Measurements from ENCODE around the gene IQSEC2.

The IQSEC2 gene

DNA sequence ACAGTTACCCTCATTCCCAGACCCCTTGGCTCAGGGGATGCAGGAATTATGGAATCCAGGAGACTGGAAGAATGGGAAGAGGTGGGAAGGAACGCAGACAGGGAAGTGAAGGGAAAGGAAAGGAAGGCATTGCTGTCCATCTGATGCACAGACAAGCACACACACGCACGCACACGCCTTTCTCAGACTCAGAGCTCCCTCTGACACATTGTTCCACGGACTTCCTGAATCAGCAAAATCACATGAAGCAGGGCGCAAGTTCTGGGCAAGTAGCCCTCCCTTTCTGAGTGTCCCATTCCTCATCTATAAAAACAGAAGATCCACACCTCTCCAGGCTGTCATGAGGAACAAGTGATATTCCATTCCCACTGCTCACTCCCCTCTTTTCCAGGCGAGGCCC lies 13.2 kb downstream of the IQSEC2 start:
- no peak for DNase-seq (ENCODE audit: low read depth in 2 of 2)

DNA sequence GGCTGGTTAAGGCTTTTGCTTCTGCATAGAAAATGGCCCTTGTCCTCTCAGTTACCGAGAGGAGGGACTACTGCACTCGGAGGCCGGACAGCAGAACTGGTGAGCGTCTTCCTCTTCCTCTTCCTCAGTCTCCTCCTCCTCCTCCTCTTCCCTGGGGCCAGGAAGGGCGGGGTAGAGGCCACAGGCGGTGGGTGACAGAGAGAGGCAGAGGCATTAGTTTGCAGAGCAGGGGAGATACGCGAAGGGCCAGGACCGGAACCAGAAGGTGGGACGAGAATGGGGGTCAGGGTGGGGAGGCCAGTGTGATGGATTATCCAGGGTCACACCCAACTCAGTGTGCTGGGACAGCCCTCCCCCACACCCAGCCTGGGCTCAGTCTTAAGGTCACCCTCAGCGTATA lies 14.5 kb downstream of the IQSEC2 start:
- no peak for DNase-seq (ENCODE audit: low read depth in 2 of 2)

DNA sequence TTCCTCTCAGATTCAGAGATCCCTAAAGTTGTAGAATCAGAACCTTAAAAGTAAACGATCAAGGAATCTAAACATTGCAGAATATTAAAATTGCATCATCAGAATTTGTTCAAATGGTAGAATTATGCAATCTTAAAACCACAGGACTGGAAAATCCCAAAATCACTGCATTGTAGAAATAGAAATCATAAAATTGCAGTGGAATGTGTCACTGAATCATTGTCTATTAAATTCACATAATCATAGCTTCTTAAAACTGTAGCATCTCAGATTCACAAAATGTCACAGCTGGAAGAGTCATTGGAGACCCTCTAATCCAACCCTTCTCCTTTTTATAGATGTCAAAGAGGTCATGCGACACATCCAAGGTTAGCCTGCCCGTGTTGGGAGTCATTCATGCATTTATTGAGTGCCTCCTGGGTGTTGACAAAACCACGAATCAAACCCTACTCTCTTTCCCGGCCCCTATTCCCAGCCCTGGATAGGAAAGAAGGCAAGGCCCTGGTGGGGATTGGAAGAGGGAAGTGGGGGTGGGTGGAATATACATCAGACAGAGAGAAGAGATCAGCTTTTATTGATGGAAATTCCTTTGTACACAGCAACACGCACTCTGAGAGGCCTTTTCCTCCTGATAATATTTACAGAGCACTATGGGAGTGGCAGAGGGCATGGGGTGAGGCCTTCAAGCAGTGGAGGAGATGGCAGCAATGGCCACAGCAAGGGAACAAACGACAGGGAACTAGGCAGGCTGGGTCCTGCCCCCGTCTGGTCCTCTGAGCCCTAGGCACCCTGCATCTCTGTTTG lies 15.4 kb downstream of the IQSEC2 start:
- DNase-seq (ENCODE audit: low read depth in 2 of 2): no peak

DNA sequence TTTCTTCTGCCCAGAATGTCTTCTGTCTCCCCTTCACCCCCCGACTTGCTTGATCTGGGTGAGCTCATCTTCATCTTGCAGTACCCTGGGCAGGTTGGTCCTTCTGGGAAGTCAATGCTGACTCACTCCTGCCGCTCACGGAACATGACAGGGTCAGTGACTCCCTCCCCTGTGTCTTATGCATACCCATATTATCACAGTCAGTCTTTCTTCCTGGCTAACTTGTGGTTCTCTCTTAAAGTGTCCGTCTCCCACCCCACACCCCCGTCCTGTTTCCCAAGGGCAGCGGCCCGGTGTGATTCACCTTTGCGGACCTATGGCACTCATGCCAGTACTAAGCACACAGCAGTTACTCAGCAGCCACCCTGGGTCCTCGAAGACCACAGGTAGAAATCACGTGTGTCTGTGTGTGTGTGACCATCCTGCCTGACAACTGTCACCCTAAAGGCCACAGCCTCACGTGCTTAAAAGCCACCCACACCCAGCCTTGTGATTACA lies 17.7 kb downstream of the IQSEC2 start:
- DNase-seq (ENCODE audit: low read depth in 2 of 2): peak; percentile 42 to 54

DNA sequence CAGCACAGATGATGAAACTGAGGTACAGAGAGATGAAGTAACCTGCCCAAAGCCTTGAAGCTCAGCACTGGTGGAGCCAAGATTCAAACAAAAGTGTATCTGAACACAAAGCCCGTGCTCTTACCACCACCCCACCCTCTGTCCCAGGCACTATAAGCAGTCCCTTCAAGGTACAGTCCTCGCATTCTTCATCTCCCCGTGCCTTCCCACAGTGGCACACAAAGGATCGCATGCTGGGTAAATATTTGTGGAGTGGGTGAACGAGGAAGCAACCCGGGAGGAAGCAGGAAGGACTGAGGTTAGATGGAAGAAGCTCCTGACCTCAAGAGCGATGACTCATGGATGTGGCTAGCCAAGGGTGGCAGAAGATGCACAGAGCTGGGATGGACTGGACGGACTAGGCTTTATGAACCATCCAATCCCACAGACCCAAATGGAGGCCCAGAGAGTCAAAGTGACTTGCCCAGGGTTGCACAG lies 18.4 kb downstream of the IQSEC2 start:
- no peak for DNase-seq (ENCODE audit: low read depth in 2 of 2)

DNA sequence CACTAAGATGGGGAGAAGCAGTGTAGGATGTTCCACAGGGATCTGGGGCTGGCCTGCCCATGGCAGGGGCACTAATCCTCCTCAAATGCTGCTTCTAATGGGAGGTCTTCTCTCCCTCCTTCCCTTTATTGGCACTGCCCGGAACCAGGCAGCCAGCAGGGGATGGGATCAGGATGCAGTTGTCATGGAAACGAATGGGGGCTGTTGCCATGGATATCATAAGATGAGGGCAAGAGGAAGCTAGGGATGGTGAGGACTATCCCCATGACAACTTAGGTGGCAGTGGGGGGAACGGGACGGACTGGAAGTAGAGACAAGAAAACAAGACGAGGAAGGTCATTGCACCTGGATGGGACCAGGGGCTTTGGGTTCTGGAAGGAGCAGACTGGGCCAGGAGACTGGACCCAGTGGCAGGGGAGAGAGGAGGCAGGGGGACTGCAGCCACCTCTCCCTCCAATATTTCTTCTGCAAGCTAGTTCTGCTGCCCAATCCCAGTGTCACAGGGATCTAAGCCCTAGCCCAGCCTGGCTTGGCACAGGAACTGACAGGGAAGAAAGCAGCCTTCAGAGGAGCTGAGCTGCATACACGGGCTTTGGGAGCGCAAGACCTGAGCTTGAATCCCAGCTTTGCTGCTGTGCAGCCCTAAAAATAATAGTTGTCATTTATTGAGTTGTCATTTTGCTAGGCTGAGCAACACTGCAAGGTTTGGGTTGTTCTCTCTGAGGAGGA lies 19.0 kb downstream of the IQSEC2 start:
- DNase-seq (ENCODE audit: low read depth in 2 of 2): no peak

DNA sequence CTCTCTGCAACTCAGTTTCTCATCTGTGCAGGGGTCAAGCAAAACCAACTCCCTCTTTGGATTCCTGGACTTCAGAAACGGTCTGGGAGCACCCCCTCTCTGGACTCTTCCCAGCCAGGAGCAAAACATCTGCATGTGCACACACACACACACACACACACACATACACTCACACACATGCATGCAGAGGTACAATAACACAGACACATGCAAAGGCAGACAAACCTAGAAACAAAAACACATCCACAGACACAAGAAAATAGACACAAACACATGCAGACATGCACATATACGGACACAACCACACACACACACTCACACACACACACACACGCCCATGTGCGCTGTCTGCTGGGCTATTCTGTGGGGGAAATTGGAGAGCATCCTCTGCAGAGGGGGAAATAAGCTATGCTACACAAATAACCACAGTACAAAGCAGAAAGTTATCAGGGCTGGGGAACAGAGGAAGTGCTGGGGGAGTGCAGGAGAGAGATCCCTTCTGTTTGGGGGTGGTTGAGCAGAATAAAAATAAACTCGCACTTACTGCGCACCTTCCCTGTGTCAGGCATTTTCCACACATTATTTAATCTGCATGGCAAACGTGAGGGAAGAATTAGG lies 19.9 kb downstream of the IQSEC2 start:
- no peak for DNase-seq (ENCODE audit: low read depth in 2 of 2)

DNA sequence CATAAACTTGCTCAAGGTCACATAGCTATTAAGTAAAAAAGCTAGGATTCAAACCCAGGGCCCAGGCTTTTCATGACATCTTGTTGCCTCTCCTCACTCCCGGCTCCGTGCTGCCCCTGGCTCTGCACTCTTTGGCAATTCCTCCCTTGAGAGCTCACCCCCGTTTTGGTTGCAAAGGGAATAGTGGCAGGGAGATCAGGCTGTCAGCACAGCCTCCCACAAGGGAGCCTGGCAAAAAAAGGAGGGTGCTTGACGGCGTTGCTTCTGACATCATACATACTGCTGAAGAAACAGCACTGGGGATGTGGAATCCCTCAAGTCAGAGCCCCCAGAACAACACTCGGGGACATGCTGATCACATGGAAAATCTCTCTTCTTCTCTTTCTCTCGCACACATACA lies 20.5 kb downstream of the IQSEC2 start:
- no peak for DNase-seq (ENCODE audit: low read depth in 2 of 2)

DNA sequence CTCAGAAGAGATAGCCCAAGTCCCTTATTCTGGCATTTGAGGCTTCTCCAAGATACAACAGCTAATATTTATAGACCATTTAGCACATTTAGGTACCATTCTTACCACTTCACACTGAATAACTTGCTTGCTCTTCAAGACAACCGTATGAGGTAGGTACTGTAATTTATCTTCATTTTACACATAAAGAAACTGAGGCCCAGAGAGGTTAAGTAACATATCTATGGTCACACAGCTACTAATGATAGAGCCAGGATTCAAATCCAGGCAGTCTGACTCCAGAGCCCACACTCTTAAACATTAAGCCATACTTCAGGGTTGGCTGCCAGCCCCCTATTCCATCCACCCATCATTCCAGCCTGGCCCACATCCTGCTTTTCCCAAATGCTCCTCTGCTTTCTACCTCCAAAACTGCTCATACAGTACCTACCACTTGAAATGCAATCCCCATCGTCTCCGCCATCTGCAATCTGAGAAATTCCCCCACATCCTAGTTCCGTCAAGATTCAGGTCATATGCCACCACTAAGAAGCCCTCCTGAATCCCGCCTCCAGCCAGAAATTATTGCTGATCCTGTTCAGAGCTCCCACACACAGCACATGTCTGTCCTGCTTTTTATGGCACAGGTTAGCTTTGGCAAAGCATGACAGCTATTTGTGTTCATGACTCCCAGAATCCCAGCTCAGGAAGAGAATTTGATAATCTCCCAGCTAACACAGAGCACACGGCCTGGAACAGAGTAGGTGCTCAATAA lies 23.5 kb downstream of the IQSEC2 start:
- DNase-seq (ENCODE audit: low read depth in 2 of 2): no peak

DNA sequence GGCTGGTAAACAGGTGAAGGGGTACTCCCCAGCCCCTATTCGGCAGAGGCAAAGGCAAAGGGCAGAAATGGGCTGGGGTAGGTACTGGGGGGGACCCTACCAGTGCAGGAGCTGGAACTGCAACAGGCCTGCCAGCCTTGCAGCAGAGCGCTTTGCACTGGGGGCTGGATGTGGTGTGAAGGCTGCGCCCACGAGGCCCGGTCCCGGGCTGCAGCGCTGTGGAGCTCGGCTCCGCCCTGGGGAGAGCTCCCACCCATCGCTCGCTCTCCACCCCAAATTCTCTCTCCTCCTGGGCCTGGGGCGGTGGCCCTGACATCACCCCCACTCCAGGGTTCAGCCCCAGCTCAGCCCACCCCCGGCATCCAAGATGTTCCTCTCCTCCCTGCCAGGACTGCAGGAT lies 24.2 kb downstream of the IQSEC2 start:
- DNase-seq (ENCODE audit: low read depth in 2 of 2): no peak

DNA sequence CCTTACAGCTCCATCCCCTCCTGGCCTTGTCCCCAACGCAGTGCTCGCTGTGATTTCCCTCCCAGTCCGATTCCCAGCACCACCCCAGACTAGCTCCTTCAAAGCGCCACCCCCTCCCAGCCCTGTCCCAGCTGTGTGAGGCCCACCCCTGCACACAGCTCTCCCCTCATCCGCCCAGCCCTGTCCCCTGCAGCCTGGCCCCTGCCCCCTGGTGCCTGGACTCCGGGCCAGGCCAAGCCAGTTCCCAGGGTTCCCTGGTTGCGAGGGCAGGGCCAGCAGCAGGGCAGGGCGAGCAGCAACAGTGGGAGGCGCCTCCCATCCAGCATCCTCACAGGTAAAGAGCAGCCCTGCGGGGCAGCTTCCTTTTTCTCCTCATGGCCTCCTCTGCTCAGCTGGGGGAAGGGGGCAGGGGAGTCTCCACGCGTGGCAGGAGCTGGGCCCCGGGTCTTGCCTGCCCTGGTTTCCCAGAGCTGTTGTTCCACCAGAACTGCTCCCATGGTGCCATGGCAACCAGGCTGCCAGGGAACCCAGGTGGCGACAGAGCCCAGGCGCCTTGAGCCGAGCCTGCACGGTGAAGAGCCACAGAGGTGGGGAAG lies 24.8 kb downstream of the IQSEC2 start:
- no peak for DNase-seq (ENCODE audit: low read depth in 2 of 2)

DNA sequence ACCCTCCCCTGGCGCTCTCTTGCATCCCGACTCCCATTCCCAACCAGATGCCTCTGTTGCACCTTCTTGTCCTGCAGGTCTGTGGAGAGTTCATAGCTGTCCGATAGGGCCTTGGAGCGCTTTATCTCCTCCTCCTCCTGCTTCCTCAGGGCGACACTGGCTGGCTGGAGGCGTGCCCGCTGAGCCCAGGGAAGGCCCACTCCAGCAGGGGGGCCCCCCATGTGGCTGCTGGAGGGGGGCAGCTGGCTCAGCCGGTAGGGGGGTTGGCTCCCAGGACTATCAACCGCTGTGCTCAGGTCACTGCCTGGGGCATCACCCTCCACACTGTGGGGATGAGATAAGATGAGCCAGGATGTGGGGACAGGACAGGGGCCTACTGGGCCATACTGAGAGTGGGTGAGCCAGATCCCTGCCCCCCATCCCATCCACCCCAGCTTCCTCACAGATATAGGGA lies 25.6 kb downstream of the IQSEC2 start:
- no peak for DNase-seq (ENCODE audit: low read depth in 2 of 2)

DNA sequence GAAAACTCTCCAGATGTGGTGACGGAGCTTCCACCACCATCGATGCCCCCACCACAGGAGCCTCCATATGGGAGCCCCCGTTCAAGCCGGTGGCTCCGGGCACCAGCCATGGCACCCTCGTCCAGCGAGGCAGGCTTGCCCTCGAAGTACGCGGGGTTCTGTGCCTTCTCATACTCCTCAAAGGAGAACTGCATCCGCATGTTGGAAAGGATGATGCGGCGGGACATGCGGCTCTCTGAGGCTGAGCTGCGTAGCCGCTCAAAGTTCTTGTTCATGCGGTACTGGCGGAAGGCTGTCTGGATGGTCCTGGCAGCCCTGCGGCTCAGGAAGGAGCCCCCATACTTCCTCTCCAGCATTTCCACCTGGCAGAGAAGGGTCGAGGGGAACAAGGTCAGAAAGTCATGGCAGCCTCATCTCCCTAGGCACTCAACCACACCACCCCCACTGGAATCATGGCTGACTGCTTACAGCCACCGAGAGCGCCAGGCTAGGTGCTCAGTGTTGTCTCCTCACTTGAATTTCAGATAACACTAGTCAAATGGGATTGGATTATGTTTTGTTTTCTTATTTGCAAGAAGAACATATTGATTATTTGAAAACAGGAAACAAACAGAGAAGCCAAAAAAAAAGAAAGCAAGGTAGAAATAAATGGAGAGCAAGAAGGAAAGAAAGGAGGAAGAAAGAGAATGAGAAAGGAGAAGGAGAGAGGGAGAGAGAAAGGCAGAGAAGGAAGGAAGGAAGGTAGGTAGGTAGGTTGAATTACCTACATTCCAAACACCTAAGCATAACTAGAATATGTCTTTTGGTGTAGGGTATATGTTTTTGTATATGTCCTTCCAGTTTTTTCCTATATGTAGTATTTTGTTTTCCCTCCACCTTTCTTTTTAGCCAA lies 26.6 kb downstream of the IQSEC2 start:
- DNase-seq (ENCODE audit: low read depth in 2 of 2): no peak

DNA sequence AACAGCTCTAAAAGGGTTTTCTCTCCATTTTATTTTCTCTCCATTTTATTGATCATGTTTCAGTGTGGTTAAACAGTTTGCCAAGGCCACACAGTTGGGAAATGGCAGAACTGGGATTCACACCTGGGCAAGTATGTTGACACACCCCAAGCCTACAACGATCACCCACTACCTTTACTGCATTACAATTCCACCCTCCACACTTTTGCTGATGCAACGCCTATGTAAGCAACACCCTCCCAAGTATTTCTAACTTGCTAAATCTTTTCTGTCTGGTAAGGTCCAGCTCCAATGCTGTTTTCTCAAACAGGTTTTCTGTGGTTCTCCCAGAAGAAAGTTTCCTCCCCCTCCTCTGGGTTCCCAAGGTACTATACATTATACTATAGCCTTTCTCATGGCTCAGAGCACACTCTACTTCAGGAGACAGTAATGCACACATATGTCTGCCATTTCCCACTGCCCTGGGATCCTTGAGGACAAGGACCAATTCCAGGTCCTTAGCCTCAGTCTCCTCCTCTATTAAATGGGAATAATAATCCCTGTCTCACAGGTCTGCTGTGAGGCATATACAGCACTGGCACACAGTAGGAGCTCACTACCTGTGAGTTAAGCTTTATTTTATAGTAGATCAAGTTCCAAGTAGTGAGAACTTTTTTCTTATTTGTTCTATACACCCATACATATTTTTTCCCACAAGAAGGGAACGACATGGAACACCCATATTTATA lies 27.9 kb downstream of the IQSEC2 start:
- DNase-seq (ENCODE audit: low read depth in 2 of 2): no peak

DNA sequence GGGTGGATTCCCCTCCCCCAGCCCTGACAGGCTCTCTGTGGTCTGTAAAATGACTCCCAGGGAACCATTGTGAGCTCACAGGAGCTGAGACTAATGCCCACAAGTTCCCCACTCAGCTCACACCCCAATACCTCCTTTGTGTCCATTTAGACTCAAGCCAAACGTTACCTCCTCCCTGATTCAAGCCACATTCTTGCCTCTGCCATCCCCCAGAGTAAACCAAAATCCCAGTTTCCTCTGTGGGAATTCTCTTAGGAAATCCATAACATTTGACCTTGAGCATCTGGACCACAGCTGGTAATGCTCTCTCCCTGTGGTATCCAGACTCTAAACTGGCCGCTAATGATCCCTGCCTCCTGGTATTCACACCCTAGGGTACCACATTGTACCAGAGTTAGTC lies 30.1 kb downstream of the IQSEC2 start:
- DNase-seq (ENCODE audit: low read depth in 2 of 2): no peak

DNA sequence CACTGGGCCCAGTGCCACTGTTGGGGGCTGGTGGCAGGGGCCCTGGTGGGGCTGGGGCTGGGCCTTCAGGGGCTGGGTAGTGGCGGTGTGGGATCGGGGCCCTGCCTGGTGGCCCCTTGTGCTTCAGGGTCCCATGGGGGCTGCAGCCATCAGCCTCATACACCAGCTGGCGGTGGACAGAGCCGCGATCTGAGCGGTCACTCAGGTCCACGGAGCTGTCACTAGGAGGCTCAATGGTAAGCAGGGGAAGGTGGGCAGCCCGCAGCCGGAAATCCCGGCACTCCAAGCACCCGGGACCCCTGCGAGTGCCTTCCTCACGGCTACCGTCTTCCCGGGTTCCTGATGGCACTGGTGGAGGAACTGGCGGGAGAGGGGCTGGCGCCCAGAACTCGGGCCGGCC lies 30.8 kb downstream of the IQSEC2 start:
- no peak for DNase-seq (ENCODE audit: low read depth in 2 of 2)

DNA sequence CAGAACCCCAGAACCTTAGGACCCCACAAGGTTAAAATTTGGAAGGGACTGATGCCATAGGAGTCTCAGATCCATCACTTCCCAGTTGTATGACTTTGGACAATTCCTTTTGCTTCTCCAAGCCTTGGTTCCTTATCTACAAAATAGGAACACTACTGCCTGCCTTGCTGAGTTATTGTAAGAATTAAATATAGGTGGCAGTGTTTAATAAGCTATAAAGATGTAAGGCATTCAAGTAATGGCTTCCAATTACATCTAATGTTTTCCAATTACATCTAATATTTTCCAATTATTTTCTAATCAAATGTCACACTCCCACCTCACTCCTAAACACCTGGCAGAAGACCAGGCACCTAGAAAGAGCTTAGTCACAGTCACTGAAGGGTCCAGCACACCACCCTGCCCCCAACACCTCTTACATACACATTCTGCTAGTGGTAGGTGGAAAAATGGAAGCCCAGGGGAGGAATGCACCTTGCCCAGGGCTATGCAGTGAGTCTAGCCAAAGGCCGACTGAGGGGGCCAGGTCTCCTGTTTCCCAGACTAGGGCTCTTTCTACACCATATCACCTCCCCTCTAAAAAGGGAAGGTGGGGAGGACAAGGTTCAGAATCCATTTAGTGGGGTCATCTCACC lies 31.9 kb downstream of the IQSEC2 start:
- DNase-seq (ENCODE audit: low read depth in 2 of 2): no peak

DNA sequence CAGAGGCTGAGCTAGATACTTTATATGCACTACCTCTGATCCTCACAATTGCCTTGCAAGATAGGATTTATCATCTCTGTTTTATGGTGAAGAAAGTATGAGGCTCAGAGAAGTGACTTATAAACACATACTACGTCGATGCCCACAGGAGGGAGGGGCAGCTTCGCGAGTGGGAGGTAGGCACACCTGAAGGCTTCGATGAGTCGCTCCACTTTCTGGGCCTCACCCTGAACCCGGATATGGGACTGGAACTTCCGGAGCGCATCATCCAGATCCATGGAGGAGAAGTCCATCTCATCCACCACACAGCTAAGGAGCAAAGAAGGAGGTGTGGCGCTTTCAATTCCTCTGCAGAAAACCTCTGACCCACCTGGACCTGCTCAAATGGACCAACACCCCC lies 33.5 kb downstream of the IQSEC2 start:
- DNase-seq (ENCODE audit: low read depth in 2 of 2): no peak

DNA sequence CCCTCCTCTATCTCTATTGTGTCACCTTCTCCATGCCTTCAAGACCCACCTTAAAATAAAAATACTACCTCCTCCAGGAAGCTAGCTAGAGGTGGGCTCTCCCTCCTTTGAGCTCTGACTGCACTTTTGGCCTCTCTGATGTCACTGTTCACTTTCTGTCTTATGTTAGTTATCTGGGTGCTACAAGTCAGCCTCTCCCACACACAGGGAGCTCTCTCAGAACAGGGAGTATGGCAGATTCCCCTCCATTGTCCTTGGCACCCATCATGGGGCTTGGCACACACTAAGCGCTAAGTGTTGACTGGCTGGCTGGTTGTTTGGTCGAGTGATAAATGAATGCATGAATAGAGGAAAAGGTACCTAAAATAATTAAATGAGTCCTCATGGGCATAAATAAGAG lies 35.2 kb downstream of the IQSEC2 start:
- DNase-seq (ENCODE audit: low read depth in 2 of 2): no peak

Measured in stimulated activated CD8-positive, alpha-beta memory T cell treated with anti-CD3 and anti-CD28 coated beads, Interleukin-2, amount 100 ng/mL, for 48 hours (primary cell).